Right lobe of liver (tissue), 4 donors: ENCODE measurements around the gene PDGFB.

Experiments used
- CTCF ChIP-seq, 4 donors: fragments of 200-600 bp in 3 of 4; fragments of 450-650 bp in 1 of 4; IDR thresholded peaks; one replicate each; pipeline versions ENCODE4 v1.5.1 to v1.8.0; 2016 to 2022; ENCODE audit warnings: antibody characterized with exemption in 4 of 4, mild to moderate bottlenecking in 2 of 4
- POLR2A ChIP-seq: fragments of 450-650 bp; IDR thresholded peaks from one replicate; pipeline ENCODE4 v1.6.1; 2017; ENCODE audit warnings: antibody characterized with exemption, mild to moderate bottlenecking
- donor health status: DM: no; HTN: no; CAD: no.
- donor health status: DM: no; HTN: no; CAD: no.
- donor health status: DM: no; HTN: yes; CAD: no.

DNA sequence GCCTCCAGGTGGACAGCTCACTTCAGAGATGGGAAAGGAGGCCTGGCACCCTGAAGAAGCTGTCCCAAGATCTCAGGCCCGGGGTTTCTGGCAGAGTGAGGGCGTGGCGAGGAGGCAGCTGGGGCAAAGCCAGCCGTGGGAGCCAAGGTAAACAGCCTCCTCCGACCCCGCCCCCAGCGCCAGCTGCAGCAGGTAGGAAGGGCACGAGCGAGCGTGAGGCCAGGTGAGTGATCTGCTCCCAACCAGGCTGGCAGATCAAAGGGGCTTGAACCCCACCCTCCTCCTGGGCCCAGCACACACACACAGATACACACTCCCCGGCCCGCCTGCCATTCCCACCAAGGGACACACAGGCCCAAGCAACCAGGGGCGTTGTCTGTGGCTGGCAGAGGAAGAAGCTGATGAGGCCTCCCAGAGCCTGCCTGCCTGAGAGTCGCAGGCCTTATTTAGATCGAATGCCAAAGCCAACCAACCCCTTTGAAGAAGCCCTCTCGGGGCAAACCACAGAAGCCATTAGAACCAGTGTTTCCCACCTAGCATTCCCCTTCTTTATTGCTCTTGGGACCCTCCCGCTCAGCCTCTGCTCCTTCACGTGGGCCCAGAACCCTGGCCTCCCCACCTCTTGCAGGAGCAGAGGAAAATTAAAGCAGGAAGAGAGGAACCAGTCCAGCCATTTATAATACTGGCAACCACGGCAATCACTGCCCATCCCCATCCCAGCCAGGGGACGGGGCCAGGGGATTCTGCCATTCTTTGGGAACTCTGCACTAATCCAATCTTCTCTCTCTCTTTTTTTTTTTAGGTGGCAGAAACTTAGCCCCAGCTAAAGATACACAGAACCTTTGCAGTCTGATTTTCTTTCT, 5.0 kb downstream of the PDGFB start:
- TF ChIP-seq CTCF (IDR thresholded peaks at IDR 0.05) (no peak), POLR2A (no peak)
